CD14-positive monocyte (primary cell): Measurements from ENCODE around the gene SRSF12. TPM values are rescaled to one million over a fixed set of nuclear protein-coding genes. Genes with fewer than 3 reads are reported as not detected.

Experiments used
- DNase-seq, 3 donors: peaks; one replicate each; pipeline ENCODE4 v3.0.0-alpha.2; 2011 to 2022
- H2AFZ ChIP-seq: 2 replicates; pipeline ENCODE4 v1.6.0; 2012; ENCODE audit warnings: mild to moderate bottlenecking, low read depth, low read length, inconsistent platforms; ENCODE audit not compliant: insufficient read depth, poor library complexity, severe bottlenecking
- H3K27ac ChIP-seq, 2 donors: 1 replicate in 1 of 2; 2 replicates in 1 of 2; pipeline ENCODE4 v1.5.1; 2012 to 2013; ENCODE audit warnings: low read length in 2 of 2, control low read depth in 1 of 2, inconsistent platforms in 1 of 2, low read depth in 1 of 2, mild to moderate bottlenecking in 1 of 2
- H3K27me3 ChIP-seq, 2 donors: one replicate each; pipeline versions ENCODE4 v1.6.0 to v1.6.1; 2011 to 2013; ENCODE audit warnings: low read length in 2 of 2; ENCODE audit not compliant: control insufficient read depth in 2 of 2, insufficient read depth in 2 of 2
- H3K36me3 ChIP-seq, 2 donors: replicated peaks in 1 of 2; 1 replicate in 1 of 2; 2 replicates in 1 of 2; pipeline versions ENCODE4 v1.5.1 to v1.6.1; 2012 to 2013; ENCODE audit warnings: low read length in 2 of 2, control low read depth in 1 of 2, inconsistent platforms in 1 of 2, mild to moderate bottlenecking in 1 of 2; ENCODE audit not compliant: insufficient read depth in 2 of 2, control insufficient read depth in 1 of 2
- H3K4me1 ChIP-seq, 2 donors: 1 replicate in 1 of 2; 2 replicates in 1 of 2; pipeline versions ENCODE4 v1.5.1 to v1.6.1; 2012 to 2013; ENCODE audit warnings: low read length in 2 of 2, control low read depth in 1 of 2, inconsistent platforms in 1 of 2, mild to moderate bottlenecking in 1 of 2, moderate library complexity in 1 of 2; ENCODE audit not compliant: insufficient read depth in 2 of 2, control insufficient read depth in 1 of 2
- H3K4me2 ChIP-seq: replicated peaks from 2 replicates; pipeline ENCODE3; 2012; ENCODE audit warnings: low read length, moderate library complexity, mild to moderate bottlenecking; ENCODE audit not compliant: poor library complexity, severe bottlenecking; ENCODE audit errors: extremely low read depth
- H3K4me3 ChIP-seq, 3 experiments: fragments of 200-600 bp in 1 of 3; sonication (generic) in 1 of 3; replicated peaks in 1 of 3; 1 replicate in 2 of 3; 2 replicates in 1 of 3; pipeline ENCODE4 v1.5.1; 2011 to 2013; ENCODE audit warnings: low read length in 3 of 3, mild to moderate bottlenecking in 3 of 3, control low read depth in 2 of 3, low read depth in 2 of 3, inconsistent platforms in 1 of 3, moderate library complexity in 1 of 3
- H3K79me2 ChIP-seq: 2 replicates; pipeline ENCODE4 v1.6.0; 2012; ENCODE audit warnings: mild to moderate bottlenecking, control low read depth, inconsistent platforms, low read length, moderate library complexity; ENCODE audit not compliant: insufficient read depth
- H3K9ac ChIP-seq: 2 replicates; pipeline ENCODE4 v1.6.0; 2017; ENCODE audit warnings: low read length, mild to moderate bottlenecking; ENCODE audit not compliant: insufficient read depth, poor library complexity, severe bottlenecking
- H3K9me3 ChIP-seq, 2 donors: replicated peaks in 1 of 2; 1 replicate in 1 of 2; 2 replicates in 1 of 2; pipeline versions ENCODE4 v1.5.1 to v1.6.1; 2012 to 2013; ENCODE audit warnings: low read length in 2 of 2, control low read depth in 1 of 2; ENCODE audit not compliant: control insufficient read depth in 1 of 2, insufficient read depth in 1 of 2
- H4K20me1 ChIP-seq: 2 replicates; pipeline ENCODE4 v1.6.0; 2012; ENCODE audit warnings: mild to moderate bottlenecking, low read length, control low read depth, moderate library complexity; ENCODE audit not compliant: insufficient read depth
- H3K27ac Mint-ChIP-seq, 7 donors: one replicate each; pipeline ENCODE4 v1.8.0; 2020; ENCODE audit warnings: mild to moderate bottlenecking in 7 of 7, mixed read lengths in 7 of 7, moderate library complexity in 6 of 7, inconsistent platforms in 2 of 7
- H3K27me3 Mint-ChIP-seq, 3 donors: one replicate each; pipeline ENCODE4 v1.8.0; 2021 to 2022; ENCODE audit warnings: low read depth in 3 of 3, mild to moderate bottlenecking in 3 of 3, mixed read lengths in 3 of 3, moderate library complexity in 3 of 3, inconsistent platforms in 1 of 3
- H3K36me3 Mint-ChIP-seq, 2 donors: one replicate each; pipeline ENCODE4 v1.8.0; 2020; ENCODE audit warnings: mixed read lengths in 2 of 2, inconsistent platforms in 1 of 2, mild to moderate bottlenecking in 1 of 2
- H3K4me1 Mint-ChIP-seq: one replicate; pipeline ENCODE4 v1.8.0; 2020; ENCODE audit warnings: mild to moderate bottlenecking, mixed read lengths
- H3K4me3 Mint-ChIP-seq, 2 donors: one replicate each; pipeline ENCODE4 v1.8.0; 2020; ENCODE audit warnings: mild to moderate bottlenecking in 2 of 2, mixed read lengths in 2 of 2, moderate library complexity in 1 of 2
- H3K9me3 Mint-ChIP-seq, 7 donors: one replicate each; pipeline ENCODE4 v1.8.0; 2020 to 2022; ENCODE audit warnings: mixed read lengths in 7 of 7, mild to moderate bottlenecking in 6 of 7, moderate library complexity in 6 of 7, inconsistent platforms in 2 of 7
- WGBS: methylation state at CpG from one replicate; pipeline ENCODE4 v1.1.5; 2013; ENCODE audit warnings: missing lambda C conversion rate; ENCODE audit not compliant: insufficient coverage; 5-methylcytosine and 5-hydroxymethylcytosine counted together
- intact Hi-C, 2 donors: fragments of 100-400 bp; cut with micrococcal nuclease; formaldehyde crosslinking; loops; one replicate each; pipeline versions ENCODE4 v1.15.0 to v1.15.1; 2023
- polyA plus RNA-seq, 3 donors: library from polyadenylated mRNA; depleted of rRNA in 1 of 3; unstranded in 2 of 3; stranded (reverse) in 1 of 3; fragments of 300-500 nt in 2 of 3; fragments of >200 nt in 1 of 3; fragmentation: Illumina TruSeq in 2 of 3; gene quantifications; 1 replicate in 2 of 3; 2 replicates in 1 of 3; pipeline ENCODE4 v1.2.3, GENCODE V29; 2012 to 2021
- TF ChIP-seq, protein P1 (sequence below): fragments of 200-600 bp; IDR thresholded peaks from one replicate; pipeline ENCODE4 v1.8.0; 2022; ENCODE audit warnings: antibody characterized with exemption, mild to moderate bottlenecking

The SRSF12 gene
- polyA plus RNA-seq, 3 donors = 0.04 TPM; not detected in 2

DNA sequence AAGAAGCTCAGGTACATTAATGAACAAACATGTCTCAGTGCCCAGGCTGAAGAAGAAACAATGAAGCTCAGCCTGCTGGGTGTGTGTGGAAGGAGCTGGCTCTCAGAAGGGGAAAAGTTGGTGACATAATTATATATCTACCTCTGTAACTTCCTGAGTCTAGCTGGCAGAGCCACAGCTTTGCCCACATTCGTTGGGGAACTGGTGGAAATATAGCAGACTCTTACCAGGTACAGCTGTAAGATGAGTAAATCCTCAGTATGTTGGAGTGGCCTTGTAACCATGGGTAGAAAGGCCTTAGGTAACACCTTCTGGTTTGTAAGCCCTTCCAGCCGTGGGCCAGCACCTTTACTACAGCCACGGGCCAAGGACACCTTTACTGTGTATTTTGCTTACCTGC, 67.2 kb downstream of the SRSF12 start:
- H3K27ac Mint-ChIP-seq = peak overlapping the region in 3 of 7 donors; percentile 58 to 60 (median 59)
- no peak overlapping the region for H3K4me3 Mint-ChIP-seq
- H3K27ac ChIP-seq = no peak overlapping the region

DNA sequence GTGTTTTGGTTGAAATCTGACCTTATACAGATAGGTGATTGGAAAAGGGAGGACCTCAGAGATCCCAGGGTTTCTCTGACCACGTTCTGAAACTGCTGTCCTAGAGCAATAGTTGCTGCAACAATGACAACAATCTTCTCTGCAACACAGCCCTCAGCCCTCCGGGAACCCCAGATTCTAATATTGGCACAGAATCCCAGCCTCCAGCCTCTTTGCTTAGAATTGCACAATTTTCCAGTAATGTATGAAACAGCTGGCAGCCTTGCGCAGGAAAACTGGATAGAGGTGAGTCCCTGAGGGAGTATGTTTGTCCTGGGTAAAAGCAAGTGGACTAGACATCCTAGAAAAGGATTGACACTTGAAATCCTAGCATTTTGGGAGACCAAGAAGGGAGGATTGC, 67.7 kb downstream of the SRSF12 start:
- Histone ChIP-seq H3K9me3 (no peaks in the 10 kb centered on the region), H3K36me3 (no peaks in the 10 kb centered on the region), H3K9ac (no peak overlapping the region), H3K4me1 (peaks cover 27 to 36% of the 10 kb centered on the region in 2 donors), H2AFZ (peak overlapping the region; percentile 3), H4K20me1 (no peaks in the 10 kb centered on the region), H3K4me3 (no peak overlapping the region), H3K27me3 (no peaks in the 10 kb centered on the region), H3K4me2 (no peak overlapping the region), H3K27ac (no peak overlapping the region), H3K79me2 (no peaks in the 10 kb centered on the region)
- intact Hi-C loops = loop anchor here in 1 of 2 donors (10.0 kb wide), 1 partner anchor 55 kb away; no protein-coding TSS in a partner anchor
- H3K9me3 Mint-ChIP-seq = no peaks in the 10 kb centered on the region
- H3K27ac Mint-ChIP-seq = peak overlapping the region in 2 of 7 donors; percentile 59 to 60
- H3K4me1 Mint-ChIP-seq = peaks cover 45% of the 10 kb centered on the region
- H3K36me3 Mint-ChIP-seq = no peaks in the 10 kb centered on the region
- H3K4me3 Mint-ChIP-seq = no peak overlapping the region
- peak in 1 of 3 donors; percentile 19 for DNase-seq
- TF ChIP-seq, protein P1, sequence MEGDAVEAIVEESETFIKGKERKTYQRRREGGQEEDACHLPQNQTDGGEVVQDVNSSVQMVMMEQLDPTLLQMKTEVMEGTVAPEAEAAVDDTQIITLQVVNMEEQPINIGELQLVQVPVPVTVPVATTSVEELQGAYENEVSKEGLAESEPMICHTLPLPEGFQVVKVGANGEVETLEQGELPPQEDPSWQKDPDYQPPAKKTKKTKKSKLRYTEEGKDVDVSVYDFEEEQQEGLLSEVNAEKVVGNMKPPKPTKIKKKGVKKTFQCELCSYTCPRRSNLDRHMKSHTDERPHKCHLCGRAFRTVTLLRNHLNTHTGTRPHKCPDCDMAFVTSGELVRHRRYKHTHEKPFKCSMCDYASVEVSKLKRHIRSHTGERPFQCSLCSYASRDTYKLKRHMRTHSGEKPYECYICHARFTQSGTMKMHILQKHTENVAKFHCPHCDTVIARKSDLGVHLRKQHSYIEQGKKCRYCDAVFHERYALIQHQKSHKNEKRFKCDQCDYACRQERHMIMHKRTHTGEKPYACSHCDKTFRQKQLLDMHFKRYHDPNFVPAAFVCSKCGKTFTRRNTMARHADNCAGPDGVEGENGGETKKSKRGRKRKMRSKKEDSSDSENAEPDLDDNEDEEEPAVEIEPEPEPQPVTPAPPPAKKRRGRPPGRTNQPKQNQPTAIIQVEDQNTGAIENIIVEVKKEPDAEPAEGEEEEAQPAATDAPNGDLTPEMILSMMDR = no peak
- peaks cover 0 to 4% (median 1%) of the 10 kb centered on the region in 3 donors for H3K27me3 Mint-ChIP-seq
- WGBS = 83% methylated on average over 1 of the region's 3 CpGs

More for the DNA sequence above, 67.2 kb downstream of the SRSF12 start:
- no peaks in the 10 kb centered on the region for H3K36me3 ChIP-seq
- H3K4me2 ChIP-seq = no peak overlapping the region
- H3K4me1 ChIP-seq = peaks cover 22 to 30% of the 10 kb centered on the region in 2 donors
- DNase-seq = peak in 1 of 3 donors; percentile 26
- H3K79me2 ChIP-seq = no peaks in the 10 kb centered on the region
- intact Hi-C loops = loop anchor here in 1 of 2 donors (10.0 kb wide), 1 partner anchor 56 kb away; no protein-coding TSS in a partner anchor
- Mint-ChIP-seq H3K36me3 (no peaks in the 10 kb centered on the region), H3K27me3 (peaks cover 0 to 4% (median 1%) of the 10 kb centered on the region in 3 donors), H3K4me1 (peaks cover 40% of the 10 kb centered on the region), H3K9me3 (no peaks in the 10 kb centered on the region)
- H3K27me3 ChIP-seq = no peaks in the 10 kb centered on the region
- WGBS = 0% methylated on average over 1 of the region's 3 CpGs
- no peaks in the 10 kb centered on the region for H4K20me1 ChIP-seq
- H3K4me3 ChIP-seq = no peak overlapping the region
- H3K9ac ChIP-seq = no peak overlapping the region
- H2AFZ ChIP-seq = peak overlapping the region; percentile 3
- TF ChIP-seq, protein P1 = no peak
- no peaks in the 10 kb centered on the region for H3K9me3 ChIP-seq
